Measurements from ENCODE around the gene SMIM1.

GRCh38 chr1:3727825-3728776 lies 44.4 kb upstream of the SMIM1 start:
- TF ChIP-seq CTCF (IDR thresholded peaks at IDR 0.05 in 2 of 3, conservative IDR thresholded peaks at IDR 0.05 in 1 of 3; ENCODE audit: insufficient read depth in 2 of 3, low read depth in 1 of 3, low read length in 3 of 3) (no peak), EZH2 (IDR thresholded peaks at IDR 0.05; ENCODE audit: borderline replicate concordance, low read depth, low read length) (no peak), MCM5 (IDR thresholded peaks at IDR 0.05; ENCODE audit: low read depth) (no peak), EHMT2 (IDR thresholded peaks at IDR 0.05) (no peak), POLR2A (conservative IDR thresholded peaks at IDR 0.05) (no peak), RCOR1 (IDR thresholded peaks at IDR 0.05; ENCODE audit: borderline replicate concordance in 1 of 2, low read depth in 2 of 2, low read length in 2 of 2) (no peak)
